T-cell (primary cell): Measurements from ENCODE around the gene HTR3E. TPM values are rescaled to one million over a fixed set of nuclear protein-coding genes. Genes with fewer than 3 reads are reported as not detected.

Experiments used
- ATAC-seq, 4 experiments: fragments of 200-7000 bp in 3 of 4; fragments of 150-1000 bp in 1 of 4; cut with Tn5 transposase; replicated peaks in 1 of 4; 1 replicate in 3 of 4; 2 replicates in 1 of 4; pipeline ENCODE4 v1.10.0; 2021; ENCODE audit warnings: moderate library complexity in 3 of 4, mild to moderate bottlenecking in 2 of 4, moderate number of reproducible peaks in 1 of 4
- CTCF ChIA-PET, 2 donors: fragments of 300-600 bp; sonication (Branson Sonifier 250); formaldehyde crosslinking; loops; one replicate each; lab custom pipeline; 2022; ENCODE audit warnings: antibody characterized with exemption in 2 of 2; lab: Charles Lee
- POLR2A ChIA-PET, 2 donors: fragments of 300-600 bp; sonication (Branson Sonifier 250); formaldehyde crosslinking; loops; one replicate each; lab custom pipeline; 2022; ENCODE audit warnings: antibody characterized with exemption in 2 of 2; lab: Charles Lee
- DNase-seq, 35 experiments: peaks; one replicate each; pipeline versions ENCODE4 v3.0.0 to v3.0.0-alpha.2; 2013 to 2023
- H3K27ac ChIP-seq: one replicate; pipeline ENCODE4 v1.5.1; 2013; ENCODE audit warnings: low read length
- H3K27me3 ChIP-seq, 2 experiments: replicated peaks in 1 of 2; 1 replicate in 1 of 2; 2 replicates in 1 of 2; pipeline versions ENCODE4 v1.6.1 to v1.7.0; 2013; ENCODE audit warnings: low read length in 1 of 2, mixed read lengths in 1 of 2; ENCODE audit not compliant: control insufficient read depth in 2 of 2, insufficient read depth in 2 of 2; ENCODE audit errors: extremely low read depth in 1 of 2
- H3K36me3 ChIP-seq, 2 donors: 1 replicate in 1 of 2; 2 replicates in 1 of 2; pipeline versions ENCODE4 v1.6.1 to v1.7.0; 2013; ENCODE audit warnings: low read length in 1 of 2; ENCODE audit not compliant: control insufficient read depth in 2 of 2, insufficient read depth in 1 of 2; ENCODE audit errors: extremely low read depth in 1 of 2
- H3K4me1 ChIP-seq, 2 experiments: 1 replicate in 1 of 2; 2 replicates in 1 of 2; pipeline versions ENCODE4 v1.6.1 to v1.7.0; 2013; ENCODE audit warnings: low read length in 2 of 2, mixed read lengths in 1 of 2; ENCODE audit not compliant: insufficient read depth in 2 of 2, control insufficient read depth in 1 of 2; ENCODE audit errors: extremely low read depth in 1 of 2
- H3K4me3 ChIP-seq, 2 donors: 1 replicate in 1 of 2; 2 replicates in 1 of 2; pipeline versions ENCODE4 v1.5.1 to v1.7.0; 2013; ENCODE audit warnings: mild to moderate bottlenecking in 2 of 2, low read length in 1 of 2, moderate library complexity in 1 of 2; ENCODE audit not compliant: control insufficient read depth in 1 of 2; ENCODE audit errors: extremely low read depth in 1 of 2
- H3K9me3 ChIP-seq: 2 replicates; pipeline ENCODE4 v1.7.0; 2013
- H3K27ac Mint-ChIP-seq, 2 donors: one replicate each; pipeline ENCODE4 v1.8.0; 2020 to 2021; ENCODE audit warnings: mild to moderate bottlenecking in 2 of 2, mixed read lengths in 2 of 2
- H3K27me3 Mint-ChIP-seq, 2 donors: one replicate each; pipeline ENCODE4 v1.8.0; 2021 to 2022; ENCODE audit warnings: mixed read lengths in 2 of 2
- H3K36me3 Mint-ChIP-seq: one replicate; pipeline ENCODE4 v1.8.0; 2021; ENCODE audit warnings: mixed read lengths
- H3K4me1 Mint-ChIP-seq, 3 donors: one replicate each; pipeline ENCODE4 v1.8.0; 2020 to 2022; ENCODE audit warnings: mixed read lengths in 3 of 3, mild to moderate bottlenecking in 1 of 3
- H3K4me3 Mint-ChIP-seq, 3 donors: one replicate each; pipeline ENCODE4 v1.8.0; 2020 to 2022; ENCODE audit warnings: mild to moderate bottlenecking in 3 of 3, mixed read lengths in 3 of 3, moderate library complexity in 3 of 3
- H3K9me3 Mint-ChIP-seq, 3 donors: one replicate each; pipeline ENCODE4 v1.8.0; 2020 to 2022; ENCODE audit warnings: mixed read lengths in 3 of 3
- WGBS: methylation state at CpG from one replicate; pipeline ENCODE4 v1.1.5; 2013; ENCODE audit warnings: missing lambda C conversion rate; ENCODE audit not compliant: insufficient coverage; 5-methylcytosine and 5-hydroxymethylcytosine counted together
- total RNA-seq, 35 experiments: library from RNA in 6 of 35; stranded (reverse) in 6 of 35; fragments of 120-200 nt in 1 of 35; gene quantifications; one replicate each; pipeline versions ENCODE4 v1.2.1 to v1.2.4 and lab custom pipeline; 2013 to 2026

HTR3E gene
- total RNA-seq, 5 donors from 2014 or later (not counting 1 experiment from before 2014, with no cell fraction given), result not detected

GRCh38 chr3:184077881-184078280 lies 19.0 kb upstream of the HTR3E start:
- H3K4me1 ChIP-seq, result no peaks in the 10 kb centered on the region
- no peak overlapping the region for H3K27ac Mint-ChIP-seq
- no peak overlapping the region for H3K4me3 ChIP-seq
- H3K9me3 Mint-ChIP-seq, result no peaks in the 10 kb centered on the region
- H3K4me1 Mint-ChIP-seq, result no peaks in the 10 kb centered on the region
- peaks cover 0 to 4% of the 10 kb centered on the region in 2 experiments for H3K27me3 ChIP-seq
- no peak for DNase-seq
- ATAC-seq, result no peak
- H3K27me3 Mint-ChIP-seq, result peaks cover 3 to 11% of the 10 kb centered on the region in 2 donors
- no peaks in the 10 kb centered on the region for H3K36me3 Mint-ChIP-seq
- H3K4me3 Mint-ChIP-seq, result no peak overlapping the region
- ChIA-PET POLR2A (no interaction called here), CTCF (no interaction called here)
- 88% methylated on average over 3 of the region's 5 CpGs for WGBS
- no peaks in the 10 kb centered on the region for H3K36me3 ChIP-seq
- no peaks in the 10 kb centered on the region for H3K9me3 ChIP-seq
- no peak overlapping the region for H3K27ac ChIP-seq

GRCh38 chr3:184078851-184079250 lies 18.0 kb upstream of the HTR3E start:
- CTCF ChIA-PET, result interaction anchor here in 1 of 2 donors (0.9 kb wide), 1 partner anchor 209 kb away, joined by 3 read pairs; no protein-coding TSS in a partner anchor
- H3K4me3 Mint-ChIP-seq, result no peak overlapping the region
- DNase-seq (no peak), ATAC-seq (no peak)
- Histone ChIP-seq H3K4me3 (no peak overlapping the region), H3K36me3 (no peaks in the 10 kb centered on the region), H3K27me3 (peaks cover 0 to 4% of the 10 kb centered on the region in 2 experiments), H3K9me3 (no peaks in the 10 kb centered on the region), H3K4me1 (no peaks in the 10 kb centered on the region), H3K27ac (no peak overlapping the region)
- POLR2A ChIA-PET, result no interaction called here
- peaks cover 0 to 9% of the 10 kb centered on the region in 2 donors for H3K27me3 Mint-ChIP-seq
- no peaks in the 10 kb centered on the region for H3K4me1 Mint-ChIP-seq
- WGBS, result no CpG with 5 or more reads among the region's 3 CpGs
- H3K36me3 Mint-ChIP-seq, result no peaks in the 10 kb centered on the region
- H3K27ac Mint-ChIP-seq, result no peak overlapping the region
- H3K9me3 Mint-ChIP-seq, result no peaks in the 10 kb centered on the region

GRCh38 chr3:184081116-184081830 lies 15.6 kb upstream of the HTR3E start:
- Mint-ChIP-seq H3K4me3 (no peak overlapping the region), H3K9me3 (peaks cover 6 to 12% (median 10%) of the 10 kb centered on the region in 3 donors), H3K36me3 (no peaks in the 10 kb centered on the region), H3K27me3 (peaks cover 0 to 8% of the 10 kb centered on the region in 2 donors), H3K4me1 (peaks cover 8 to 11% (median 10%) of the 10 kb centered on the region in 3 donors), H3K27ac (no peak overlapping the region)
- Histone ChIP-seq H3K27ac (no peak overlapping the region), H3K27me3 (peaks cover 0 to 3% of the 10 kb centered on the region in 2 experiments), H3K4me3 (no peak overlapping the region), H3K9me3 (no peaks in the 10 kb centered on the region), H3K36me3 (no peaks in the 10 kb centered on the region), H3K4me1 (no peaks in the 10 kb centered on the region)
- DNase-seq, result no peak
- WGBS, result 82% methylated on average over 14 of the region's 16 CpGs
- ChIA-PET POLR2A (no interaction called here), CTCF (no interaction called here)
- no peak for ATAC-seq

GRCh38 chr3:184082034-184082433 lies 14.8 kb upstream of the HTR3E start:
- WGBS, result 94% methylated on average over 9 of the region's 10 CpGs
- no peaks in the 10 kb centered on the region for H3K9me3 ChIP-seq
- Mint-ChIP-seq H3K4me1 (peaks cover 8 to 14% (median 12%) of the 10 kb centered on the region in 3 donors), H3K4me3 (no peak overlapping the region), H3K9me3 (peaks cover 6 to 15% (median 10%) of the 10 kb centered on the region in 3 donors), H3K27ac (no peak overlapping the region), H3K36me3 (peaks cover 3% of the 10 kb centered on the region), H3K27me3 (peaks cover 0 to 8% of the 10 kb centered on the region in 2 donors)
- ATAC-seq (no peak), DNase-seq (no peak)
- H3K27me3 ChIP-seq, result no peaks in the 10 kb centered on the region
- H3K4me1 ChIP-seq, result no peaks in the 10 kb centered on the region
- POLR2A ChIA-PET, result no interaction called here
- CTCF ChIA-PET, result no interaction called here
- H3K4me3 ChIP-seq, result no peak overlapping the region
- no peak overlapping the region for H3K27ac ChIP-seq
- H3K36me3 ChIP-seq, result no peaks in the 10 kb centered on the region

GRCh38 chr3:184082465-184082864 lies 14.4 kb upstream of the HTR3E start:
- no peak overlapping the region for H3K27ac Mint-ChIP-seq
- ChIA-PET POLR2A (interaction anchor here in 1 of 2 donors (0.5 kb wide), 1 partner anchor 192 kb away, joined by 3 read pairs; no protein-coding TSS in a partner anchor), CTCF (no interaction called here)
- peaks cover 0 to 8% of the 10 kb centered on the region in 2 donors for H3K27me3 Mint-ChIP-seq
- peaks cover 8 to 14% (median 12%) of the 10 kb centered on the region in 3 donors for H3K4me1 Mint-ChIP-seq
- Histone ChIP-seq H3K36me3 (no peaks in the 10 kb centered on the region), H3K27me3 (no peaks in the 10 kb centered on the region), H3K4me1 (no peaks in the 10 kb centered on the region), H3K4me3 (no peak overlapping the region), H3K27ac (no peak overlapping the region), H3K9me3 (no peaks in the 10 kb centered on the region)
- ATAC-seq (no peak), DNase-seq (no peak)
- H3K4me3 Mint-ChIP-seq, result no peak overlapping the region
- no CpG with 5 or more reads among the region's 2 CpGs for WGBS
- peaks cover 6 to 15% (median 10%) of the 10 kb centered on the region in 3 donors for H3K9me3 Mint-ChIP-seq
- peaks cover 3% of the 10 kb centered on the region for H3K36me3 Mint-ChIP-seq

- H3K9me3 ChIP-seq, result no peaks in the 10 kb centered on the region
- Mint-ChIP-seq H3K27ac (peak overlapping the region; percentile 75 to 86), H3K4me3 (no peak overlapping the region), H3K9me3 (peaks cover 6 to 15% (median 10%) of the 10 kb centered on the region in 3 donors), H3K4me1 (peaks cover 8 to 14% (median 12%) of the 10 kb centered on the region in 3 donors), H3K27me3 (peaks cover 0 to 2% of the 10 kb centered on the region in 2 donors), H3K36me3 (peaks cover 3% of the 10 kb centered on the region)
- H3K4me1 ChIP-seq, result no peaks in the 10 kb centered on the region
- H3K36me3 ChIP-seq, result no peaks in the 10 kb centered on the region
- ATAC-seq, result peak in 3 of 4 experiments; percentile 77 to 90 (median 78)
- no peak overlapping the region for H3K27ac ChIP-seq
- no peak overlapping the region for H3K4me3 ChIP-seq
- CTCF ChIA-PET, result interaction anchor here in 1 of 2 donors (0.6 kb wide), 2 partner anchors 10 to 1746 kb away, joined by 3 read pairs; no protein-coding TSS in a partner anchor
- no peaks in the 10 kb centered on the region for H3K27me3 ChIP-seq
- POLR2A ChIA-PET, result no interaction called here
- DNase-seq, result no peak
- 62% methylated on average over 3 of the region's 3 CpGs for WGBS
Measured at GRCh38 chr3:184085389-184085852, 11.4 kb upstream of the HTR3E start.
